Suppressor macrophage treated with lipopolysaccharide for 1 hour (primary cell): Measurements from ENCODE around the gene SYAP1.
"Not testable (repeated sequence)": the region's sequence is repeated elsewhere in the genome, so short reads cannot be mapped to it uniquely, and the experiment has no call there.

ENCODE experiments used
- DNase-seq, 3 donors: peaks; one replicate each; pipeline ENCODE4 v3.0.0-alpha.2; 2020 to 2022

SYAP1 gene

GRCh38 chrX:16784440-16784839, 65.0 kb downstream of the SYAP1 start:
- not testable (repeated sequence) for DNase-seq

DNA sequence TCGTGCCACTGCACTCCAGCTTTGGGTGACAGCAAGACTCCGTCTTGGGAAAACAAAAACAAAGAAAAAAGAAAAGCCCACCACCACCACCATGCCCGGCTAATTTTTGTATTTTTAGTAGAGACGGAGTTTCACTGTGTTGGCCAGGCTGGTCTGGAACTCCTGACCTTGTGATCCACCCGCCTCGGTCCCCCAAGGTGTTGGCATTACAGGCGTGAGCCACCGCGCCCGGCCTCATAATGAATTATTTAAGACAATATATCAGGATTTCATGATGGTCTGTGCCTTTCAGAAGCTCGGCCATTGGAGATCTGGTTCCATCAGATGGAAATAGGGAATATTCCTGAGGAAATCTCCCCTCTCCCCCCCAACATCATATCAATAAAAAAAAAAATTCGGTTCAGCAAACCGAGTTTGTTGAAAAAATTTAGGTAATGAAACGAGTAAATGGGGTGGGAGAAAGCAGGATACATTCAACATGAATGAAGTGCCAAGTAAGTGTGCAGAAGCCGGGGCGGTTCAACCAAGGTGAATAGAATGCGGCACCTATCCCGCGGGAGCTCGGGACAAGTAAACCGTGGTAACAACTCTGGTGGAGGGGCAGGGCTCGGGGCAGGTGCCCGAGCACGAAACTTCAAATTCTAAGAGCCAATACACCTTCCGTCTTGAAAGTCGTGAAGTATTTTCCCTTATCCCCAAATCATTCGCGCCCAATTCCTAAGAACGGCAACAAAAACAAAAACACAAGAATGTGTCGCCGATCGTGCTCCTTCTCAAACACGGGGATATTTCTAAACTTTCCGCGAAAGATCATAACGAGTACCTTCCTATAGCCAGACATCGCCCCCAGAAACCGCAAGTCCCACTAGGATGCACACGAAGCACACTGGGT, 66.1 kb downstream of the SYAP1 start:
- DNase-seq, result no peak

- DNase-seq, result peak; percentile 95 to 96 (median 96)
Observed at GRCh38 chrX:16786139-16786790, 66.9 kb downstream of the SYAP1 start, which contains the start of gene TXLNG. TXLNG (plus strand) TSS chrX:16786466; CDS start chrX:16786488, 22 bp downstream.

DNA sequence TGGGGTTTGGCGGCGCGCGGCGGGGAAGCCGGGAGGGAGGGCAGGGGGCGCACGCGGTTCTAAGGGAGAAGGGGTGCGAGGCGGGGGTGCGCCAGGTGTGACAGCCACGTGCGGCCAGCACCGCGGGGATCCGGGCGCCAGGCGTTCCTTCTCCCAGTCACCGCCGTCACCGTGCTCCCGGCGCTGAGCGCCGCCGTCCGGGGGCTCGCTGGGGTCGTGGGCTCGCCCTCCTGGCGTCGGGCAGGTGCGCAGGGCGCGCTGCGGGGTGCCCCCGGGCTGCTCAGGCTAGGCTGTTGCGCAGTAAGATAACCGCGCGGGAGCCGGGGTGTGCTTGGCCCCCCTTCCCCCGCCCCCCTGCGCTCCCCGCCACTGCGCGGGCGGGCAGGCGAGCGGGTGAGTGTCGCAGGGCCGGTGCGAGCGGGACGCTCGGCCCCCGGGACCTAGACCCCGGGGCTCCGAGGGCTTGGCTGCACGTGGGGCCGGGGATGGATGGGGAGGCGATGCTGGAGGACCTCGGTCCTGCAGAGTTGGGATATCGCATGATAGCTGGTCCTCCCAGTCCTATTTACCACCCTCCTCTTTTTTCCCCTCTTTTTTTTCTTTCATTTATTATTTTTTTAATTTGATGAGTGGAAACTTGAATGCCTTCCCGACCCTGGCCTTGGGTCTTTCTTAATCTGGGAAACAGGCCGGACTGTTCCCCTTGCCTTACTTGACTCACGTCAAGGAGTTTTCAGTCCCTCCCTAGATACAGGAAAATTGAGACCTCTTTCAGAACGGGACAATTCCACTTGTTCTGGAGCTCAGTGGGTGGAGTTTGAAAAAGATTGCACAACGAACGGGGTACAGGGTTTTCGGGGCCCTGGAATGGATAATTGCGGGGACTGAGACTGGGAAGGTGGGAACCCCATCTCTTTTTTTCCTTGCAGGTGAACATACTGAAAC, 67.7 kb downstream of the SYAP1 start:
- peak; percentile 13 to 41 (median 22) for DNase-seq

DNA sequence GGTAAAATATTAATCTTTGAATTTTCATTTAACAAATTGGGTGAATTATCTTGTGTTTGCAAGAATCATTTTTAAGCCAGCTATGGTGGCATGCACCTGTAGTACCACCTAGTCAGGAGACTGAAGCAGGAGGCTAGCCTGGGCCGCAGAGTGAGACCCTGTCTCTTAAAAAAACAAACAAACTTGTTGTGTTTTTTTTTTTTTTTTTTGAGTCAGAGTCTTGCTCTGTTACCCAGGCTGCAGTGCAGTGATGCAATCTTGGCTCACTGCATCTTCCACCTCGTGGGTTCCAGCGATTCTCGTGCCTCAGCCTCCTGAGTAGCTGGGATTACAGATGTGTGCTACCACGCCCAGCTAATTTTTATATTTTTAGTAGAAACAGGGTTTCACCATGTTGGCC, 69.1 kb downstream of the SYAP1 start:
- DNase-seq, result no peak

DNA sequence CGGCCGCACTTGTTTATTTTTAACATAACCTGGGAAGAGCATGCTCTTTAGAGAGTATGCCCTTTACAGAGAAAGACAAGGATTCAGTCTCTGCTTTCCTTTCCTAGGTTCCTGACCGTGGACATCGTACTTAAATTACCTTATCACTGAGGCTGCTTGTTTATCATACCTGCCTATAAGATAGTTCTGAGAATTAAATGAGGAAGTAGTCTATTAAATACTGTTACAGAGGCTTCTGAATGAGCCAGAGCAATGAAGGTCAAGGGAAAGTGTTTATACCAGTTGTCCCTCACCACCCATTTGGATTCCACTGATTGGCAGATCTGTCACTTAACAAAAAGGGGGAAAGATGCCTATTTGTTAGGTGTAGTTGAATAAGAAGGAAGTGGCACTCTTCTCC, 76.9 kb downstream of the SYAP1 start:
- DNase-seq, result no peak

DNA sequence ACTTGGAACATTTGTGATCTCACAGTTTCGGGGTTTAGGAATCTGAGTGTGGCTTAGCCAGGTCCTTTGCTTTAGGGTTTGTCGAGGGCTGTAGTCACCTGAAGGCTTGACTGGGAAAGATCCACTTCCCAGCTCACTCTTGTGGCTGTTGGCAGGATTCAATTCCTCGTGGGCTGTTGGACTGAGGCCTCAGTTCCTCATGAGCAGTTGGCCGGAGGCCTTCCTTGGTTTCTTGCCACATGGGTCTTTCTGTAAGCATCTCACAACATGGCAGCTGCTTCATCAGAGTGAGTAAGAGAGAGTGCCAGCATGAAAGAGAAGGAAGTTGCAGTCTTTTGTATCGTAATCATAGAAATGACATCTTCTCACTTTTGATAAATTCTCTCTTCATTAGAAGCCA, 77.9 kb downstream of the SYAP1 start:
- peak; percentile 15 to 34 (median 17) for DNase-seq

- no peak for DNase-seq
Observed at GRCh38 chrX:16797841-16798240, 78.4 kb downstream of the SYAP1 start.

DNA sequence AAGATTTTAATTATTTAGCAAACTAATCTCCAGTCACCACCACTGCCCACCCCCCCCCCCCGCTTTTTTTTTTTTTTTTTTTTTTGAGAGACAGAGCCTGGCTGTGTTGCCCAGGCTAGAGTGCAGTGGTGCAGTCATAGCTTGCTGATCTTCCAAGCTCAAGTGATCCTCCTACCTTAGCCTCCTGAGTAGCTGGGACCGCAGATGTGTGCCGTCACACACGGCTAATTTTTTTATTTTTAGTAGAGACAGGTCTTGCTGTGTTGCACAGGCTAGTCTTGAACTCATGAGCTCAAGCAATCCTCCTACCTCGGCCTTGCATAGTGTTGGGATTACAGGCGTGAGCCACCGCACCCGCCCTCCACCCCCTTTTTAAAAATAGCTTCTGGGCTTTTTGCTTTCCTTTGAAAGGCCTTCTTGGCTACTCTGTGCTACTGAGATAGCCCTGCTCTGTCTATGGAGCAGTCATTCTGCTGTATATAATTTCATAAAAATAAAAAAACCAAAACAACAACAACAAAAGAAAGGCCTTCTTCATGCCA, 85.6 kb downstream of the SYAP1 start:
- DNase-seq, result no peak

- DNase-seq, result peak in 1 of 3 donors; percentile 24
Observed at GRCh38 chrX:16807548-16807947, 88.1 kb downstream of the SYAP1 start.

GRCh38 chrX:16807976-16808542, 88.6 kb downstream of the SYAP1 start:
- DNase-seq, result peak; percentile 46 to 57 (median 56)

- DNase-seq, result peak in 1 of 3 donors; percentile 3
Observed at GRCh38 chrX:16814597-16814996, 95.2 kb downstream of the SYAP1 start.
